ENCODE results near the gene UGP2. TPM values are rescaled to one million over a fixed set of nuclear protein-coding genes. Genes with fewer than 3 reads are reported as not detected.
"Not testable (repeated sequence)": the region's sequence is repeated elsewhere in the genome, so short reads cannot be mapped to it uniquely, and the experiment has no call there.

Gene UGP2
- total RNA-seq = 90.8 and 91.2 TPM in 2 replicates

DNA sequence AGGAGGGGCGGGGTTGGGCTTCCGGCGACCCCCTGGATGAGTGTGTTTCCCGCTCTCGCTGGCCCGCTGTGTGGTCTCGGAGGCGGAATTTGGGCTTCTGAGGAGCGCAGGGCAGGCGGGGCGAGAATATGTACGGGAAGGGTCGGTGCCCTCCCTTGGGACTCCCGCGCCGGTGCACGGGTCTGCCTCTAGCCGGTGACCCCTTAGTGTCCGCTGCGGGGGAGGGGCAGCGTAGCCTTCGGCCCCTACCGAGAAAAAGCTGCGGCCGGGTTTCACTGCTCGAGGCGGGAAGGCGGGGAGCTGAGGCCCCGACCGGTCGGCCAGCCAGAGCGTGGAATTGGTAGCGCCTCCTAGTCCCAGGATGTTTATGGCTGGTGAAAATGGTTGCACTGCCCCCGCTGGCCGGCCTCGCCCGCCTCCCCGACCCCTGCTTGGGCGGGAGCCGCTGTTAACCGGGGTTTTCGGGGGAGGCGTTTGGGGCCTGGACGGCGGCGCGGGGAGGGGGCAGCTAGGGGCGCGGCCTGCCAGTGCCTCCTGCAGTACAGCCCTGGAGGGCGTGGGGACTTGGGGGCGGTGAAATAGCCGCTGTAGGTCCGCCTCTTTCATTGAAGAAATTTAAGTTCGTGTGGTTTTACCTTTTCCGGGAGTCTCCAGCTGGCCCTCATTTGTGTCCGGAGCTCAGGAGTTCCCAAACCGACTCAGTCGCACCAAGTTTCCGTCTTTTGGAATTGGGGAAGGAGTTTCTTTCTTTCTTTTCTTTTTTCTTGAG is at the start of gene UGP2:
Gene UGP2 (plus strand): TSS at position 643 of the 769 bp plus-strand sequence. CDS start 290 bp downstream, outside the sequence.
- peaks cover 48% of the 10 kb centered on the region for H3K4me1 Mint-ChIP-seq (ENCODE audit: low read depth)
- intact Hi-C loops (cut with micrococcal nuclease) = loop anchor here (1.0 to 5.0 kb wide), 7 partner anchors 15 to 1134 kb away; partner anchors contain the start of genes EHBP1, MDH1, PELI1 and WDPCP
- H3K9me3 Mint-ChIP-seq = no peaks in the 10 kb centered on the region
- peaks cover 34% of the 10 kb centered on the region for H3K36me3 Mint-ChIP-seq (ENCODE audit: low read depth)
- H3K27me3 Mint-ChIP-seq (ENCODE audit: low read depth) = peaks cover 2% of the 10 kb centered on the region
- H3K4me3 Mint-ChIP-seq (ENCODE audit: low read depth) = peak within 1 kb of the TSS; percentile 92
- peak within 1 kb of the TSS; percentile 95 for H3K27ac Mint-ChIP-seq
- DNase-seq (ENCODE audit: low spot score) = peak; percentile 88

- H3K36me3 Mint-ChIP-seq (ENCODE audit: low read depth) = no peaks in the 10 kb centered on the region
- peaks cover 5% of the 10 kb centered on the region for H3K4me1 Mint-ChIP-seq (ENCODE audit: low read depth)
- intact Hi-C loops (cut with micrococcal nuclease) = no loop called here
- peaks cover 4% of the 10 kb centered on the region for H3K27me3 Mint-ChIP-seq (ENCODE audit: low read depth)
- H3K27ac Mint-ChIP-seq = no peak overlapping the region
- no peaks in the 10 kb centered on the region for H3K9me3 Mint-ChIP-seq
- no peak overlapping the region for H3K4me3 Mint-ChIP-seq (ENCODE audit: low read depth)
- no peak for DNase-seq (ENCODE audit: low spot score)
These were observed 49.2 kb upstream of the UGP2 start for GRCh38 chr2:63792530-63792929.

DNA sequence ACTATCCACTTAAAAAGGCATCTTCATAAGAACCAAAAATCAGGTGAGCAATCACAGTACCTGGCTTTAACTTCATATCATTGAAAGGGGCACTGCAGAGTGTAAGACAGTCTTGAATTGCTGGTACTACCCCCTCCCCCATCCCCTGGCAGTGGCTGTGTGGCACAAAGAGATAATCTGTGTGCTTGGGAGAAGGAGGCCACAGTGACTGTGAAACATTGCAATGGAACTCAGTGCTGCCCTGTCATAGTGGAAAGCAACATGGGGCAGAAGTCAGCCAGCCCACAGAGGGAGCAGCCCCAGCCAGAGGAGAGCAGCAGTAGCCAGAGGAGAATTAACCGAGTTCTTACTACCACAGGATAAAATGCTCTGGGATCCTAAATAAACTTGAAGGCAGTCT is 45.3 kb upstream of the UGP2 start:
- Mint-ChIP-seq H3K4me1 (ENCODE audit: low read depth) (no peaks in the 10 kb centered on the region), H3K27me3 (ENCODE audit: low read depth) (peaks cover 3% of the 10 kb centered on the region), H3K36me3 (ENCODE audit: low read depth) (no peaks in the 10 kb centered on the region), H3K9me3 (no peaks in the 10 kb centered on the region), H3K4me3 (ENCODE audit: low read depth) (no peak overlapping the region), H3K27ac (no peak overlapping the region)
- no peak for DNase-seq (ENCODE audit: low spot score)
- intact Hi-C loops (cut with micrococcal nuclease) = no loop called here

DNA sequence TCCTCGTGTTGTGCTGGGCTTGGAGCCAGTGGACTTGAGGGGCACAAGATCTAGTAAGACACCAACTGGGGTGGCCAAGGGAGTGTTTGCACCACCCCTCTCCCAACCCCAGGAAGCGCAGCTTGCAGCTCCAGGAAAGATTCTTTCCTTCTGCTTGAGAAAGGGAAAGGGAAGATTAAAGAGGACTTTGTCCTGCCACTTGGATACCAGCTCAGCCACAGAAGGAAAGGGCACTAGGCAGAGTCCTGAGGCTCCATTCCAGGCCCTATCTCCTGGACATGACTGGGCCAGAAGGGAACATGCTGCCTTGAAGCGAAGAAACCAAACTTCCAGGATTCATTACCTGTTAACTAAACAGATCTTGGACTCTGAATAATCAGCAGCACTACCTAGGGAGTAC is 44.9 kb upstream of the UGP2 start:
- intact Hi-C loops (cut with micrococcal nuclease) = no loop called here
- DNase-seq (ENCODE audit: low spot score) = no peak
- Mint-ChIP-seq H3K4me3 (ENCODE audit: low read depth) (no peak overlapping the region), H3K27ac (no peak overlapping the region), H3K36me3 (ENCODE audit: low read depth) (no peaks in the 10 kb centered on the region), H3K4me1 (ENCODE audit: low read depth) (no peaks in the 10 kb centered on the region), H3K9me3 (no peaks in the 10 kb centered on the region), H3K27me3 (ENCODE audit: low read depth) (peaks cover 3% of the 10 kb centered on the region)

DNA sequence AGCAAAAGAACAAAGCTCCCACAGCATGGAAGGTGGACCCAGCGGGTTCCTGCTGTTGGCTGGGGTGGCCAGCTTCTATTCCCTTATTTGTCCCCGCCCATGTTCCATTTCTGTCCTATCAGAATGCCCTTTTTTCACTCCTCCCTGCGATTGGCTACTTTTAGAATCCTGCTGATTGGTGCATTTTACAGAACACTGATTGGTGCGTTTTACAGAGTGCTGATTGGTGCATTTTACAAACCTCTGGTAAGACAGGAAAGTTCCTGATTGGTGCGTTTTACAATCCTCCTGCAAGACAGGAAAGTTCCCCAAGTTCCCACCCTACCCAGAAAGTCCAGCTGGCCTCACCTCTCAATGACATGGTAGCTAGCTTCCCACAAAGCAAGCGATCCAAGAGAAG is 40.2 kb upstream of the UGP2 start:
- Mint-ChIP-seq H3K27me3 (ENCODE audit: low read depth) (peaks cover 3% of the 10 kb centered on the region), H3K36me3 (ENCODE audit: low read depth) (no peaks in the 10 kb centered on the region), H3K4me3 (ENCODE audit: low read depth) (no peak overlapping the region), H3K4me1 (ENCODE audit: low read depth) (no peaks in the 10 kb centered on the region), H3K27ac (no peak overlapping the region), H3K9me3 (peaks cover 4% of the 10 kb centered on the region)
- no peak for DNase-seq (ENCODE audit: low spot score)
- intact Hi-C loops (cut with micrococcal nuclease) = no loop called here

- peaks cover 4% of the 10 kb centered on the region for H3K9me3 Mint-ChIP-seq
These were observed 36.3 kb upstream of the UGP2 start for GRCh38 chr2:63805412-63805811.

DNA sequence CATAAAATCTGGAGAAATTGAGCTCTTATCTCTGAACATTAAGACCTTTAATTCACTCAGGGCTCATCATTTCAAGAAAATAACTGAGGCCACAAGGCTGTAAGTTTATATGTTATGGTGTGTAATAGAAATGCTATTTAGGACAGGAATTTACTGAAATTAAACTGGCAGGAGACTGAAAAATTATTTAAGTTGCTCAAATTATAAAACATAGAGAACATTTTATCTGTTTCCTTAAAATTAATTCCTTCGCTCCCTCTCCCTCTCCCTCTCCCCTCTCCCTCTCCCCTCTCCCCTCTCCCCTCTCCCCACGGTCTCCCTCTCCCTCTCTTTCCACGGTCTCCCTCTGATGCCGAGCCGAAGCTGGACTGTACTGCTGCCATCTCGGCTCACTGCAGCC is 33.7 kb upstream of the UGP2 start:
- H3K9me3 Mint-ChIP-seq; H3K4me1 Mint-ChIP-seq (ENCODE audit: low read depth); intact Hi-C loops (cut with micrococcal nuclease); H3K27ac Mint-ChIP-seq; H3K4me3 Mint-ChIP-seq (ENCODE audit: low read depth); H3K36me3 Mint-ChIP-seq (ENCODE audit: low read depth); DNase-seq (ENCODE audit: low spot score); H3K27me3 Mint-ChIP-seq (ENCODE audit: low read depth): not testable (repeated sequence)

More at GRCh38 chr2:63805412-63805811, 36.3 kb upstream of the UGP2 start:
- Mint-ChIP-seq H3K4me3 (ENCODE audit: low read depth) (no peak overlapping the region), H3K36me3 (ENCODE audit: low read depth) (no peaks in the 10 kb centered on the region), H3K27ac (no peak overlapping the region), H3K4me1 (ENCODE audit: low read depth) (no peaks in the 10 kb centered on the region), H3K27me3 (ENCODE audit: low read depth) (peaks cover 2% of the 10 kb centered on the region)
- intact Hi-C loops (cut with micrococcal nuclease) = no loop called here
- no peak for DNase-seq (ENCODE audit: low spot score)

DNA sequence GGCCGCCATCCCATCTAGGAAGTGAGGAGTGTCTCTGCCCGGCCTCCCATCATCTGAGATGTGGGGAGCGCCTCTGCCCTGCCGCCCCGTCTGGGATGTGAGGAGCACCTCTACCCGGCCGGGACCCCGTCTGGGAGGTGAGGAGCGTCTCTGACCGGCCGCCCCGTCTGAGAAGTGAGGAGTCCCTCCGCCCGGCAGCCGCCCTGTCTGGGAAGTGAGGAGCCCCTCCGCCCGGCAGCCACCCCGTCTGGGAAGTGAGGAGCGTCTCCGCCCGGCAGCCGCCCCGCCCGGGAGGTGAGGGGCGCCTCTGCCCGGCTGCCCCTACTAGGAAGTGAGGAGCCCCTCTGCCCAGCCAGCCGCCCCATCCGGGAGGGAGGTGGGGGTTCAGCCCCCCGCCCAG is 32.8 kb upstream of the UGP2 start:
- H3K27ac Mint-ChIP-seq; H3K9me3 Mint-ChIP-seq; H3K4me3 Mint-ChIP-seq (ENCODE audit: low read depth); H3K36me3 Mint-ChIP-seq (ENCODE audit: low read depth); H3K4me1 Mint-ChIP-seq (ENCODE audit: low read depth); intact Hi-C loops (cut with micrococcal nuclease); H3K27me3 Mint-ChIP-seq (ENCODE audit: low read depth); DNase-seq (ENCODE audit: low spot score): not testable (repeated sequence)

GRCh38 chr2:63811063-63811462 is 30.6 kb upstream of the UGP2 start:
- Mint-ChIP-seq H3K36me3 (ENCODE audit: low read depth) (no peaks in the 10 kb centered on the region), H3K27me3 (ENCODE audit: low read depth) (peaks cover 7% of the 10 kb centered on the region), H3K9me3 (peaks cover 1% of the 10 kb centered on the region), H3K4me1 (ENCODE audit: low read depth) (no peaks in the 10 kb centered on the region), H3K4me3 (ENCODE audit: low read depth) (no peak overlapping the region), H3K27ac (no peak overlapping the region)
- DNase-seq (ENCODE audit: low spot score) = no peak
- intact Hi-C loops (cut with micrococcal nuclease) = no loop called here

- H3K27ac Mint-ChIP-seq; H3K4me3 Mint-ChIP-seq (ENCODE audit: low read depth); H3K4me1 Mint-ChIP-seq (ENCODE audit: low read depth); intact Hi-C loops (cut with micrococcal nuclease); H3K36me3 Mint-ChIP-seq (ENCODE audit: low read depth); H3K27me3 Mint-ChIP-seq (ENCODE audit: low read depth); DNase-seq (ENCODE audit: low spot score); H3K9me3 Mint-ChIP-seq: not testable (repeated sequence)
These were observed 29.8 kb upstream of the UGP2 start for GRCh38 chr2:63811870-63812269.

DNA sequence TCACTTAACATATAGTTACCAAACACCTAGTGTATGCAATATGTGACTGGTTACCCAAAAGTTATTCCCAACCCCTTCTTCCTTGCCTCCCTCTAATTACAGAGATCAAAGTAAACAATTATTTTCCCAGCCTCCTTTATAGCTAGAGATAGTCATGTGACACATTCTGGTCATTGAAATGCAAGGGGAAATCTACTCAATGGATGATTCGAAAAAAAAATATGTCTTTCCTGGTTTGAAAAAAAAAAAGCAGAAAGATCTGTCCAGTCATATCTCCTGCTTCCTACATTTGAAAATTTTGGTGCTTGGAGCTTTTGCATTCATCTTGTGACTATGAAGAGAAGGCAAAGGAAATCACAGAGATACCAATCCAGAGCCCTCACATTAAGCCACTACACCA is 27.6 kb upstream of the UGP2 start:
- intact Hi-C loops (cut with micrococcal nuclease) = no loop called here
- Mint-ChIP-seq H3K4me3 (ENCODE audit: low read depth) (no peak overlapping the region), H3K36me3 (ENCODE audit: low read depth) (no peaks in the 10 kb centered on the region), H3K27me3 (ENCODE audit: low read depth) (peaks cover 5% of the 10 kb centered on the region), H3K27ac (no peak overlapping the region), H3K4me1 (ENCODE audit: low read depth) (no peaks in the 10 kb centered on the region), H3K9me3 (no peaks in the 10 kb centered on the region)
- DNase-seq (ENCODE audit: low spot score) = no peak

DNA sequence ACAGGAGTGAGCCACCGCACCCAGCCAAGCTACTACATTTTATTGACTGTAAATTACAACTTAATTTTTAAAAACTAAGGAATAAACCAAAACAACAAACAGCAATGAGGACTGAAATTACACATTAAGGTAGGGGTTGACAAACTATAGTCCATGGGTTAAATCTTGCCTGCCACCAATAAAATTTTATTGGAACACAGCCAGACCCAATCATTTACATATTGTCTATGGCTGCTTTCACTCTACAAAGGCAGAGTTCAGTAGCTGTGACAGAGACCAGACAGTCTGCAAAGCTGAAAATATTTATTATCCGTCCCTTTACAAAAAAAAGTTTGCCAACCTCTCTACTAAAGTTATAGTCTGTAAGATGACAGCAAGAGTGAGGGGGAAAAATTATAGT is 24.3 kb upstream of the UGP2 start:
- DNase-seq (ENCODE audit: low spot score) = no peak
- no peak overlapping the region for H3K27ac Mint-ChIP-seq
- H3K36me3 Mint-ChIP-seq (ENCODE audit: low read depth) = no peaks in the 10 kb centered on the region

DNA sequence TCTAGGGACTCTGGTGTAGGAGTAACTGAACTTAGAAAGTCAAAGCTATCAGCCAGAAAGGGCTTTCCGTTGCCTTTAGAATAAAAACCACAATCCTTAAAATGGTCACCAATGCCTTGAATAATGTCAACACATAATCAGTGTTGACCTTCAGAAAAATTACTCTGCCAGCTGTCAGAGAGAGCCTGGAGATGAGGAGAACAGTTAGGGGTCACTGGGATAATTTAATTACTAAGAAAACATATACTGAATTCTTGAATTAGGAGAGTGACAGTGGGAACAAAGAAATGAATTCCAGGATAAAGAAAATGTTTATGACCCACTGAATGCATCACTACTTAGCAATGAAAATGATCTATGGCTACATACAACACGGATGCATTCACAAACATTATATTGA is 23.4 kb upstream of the UGP2 start:
- no peaks in the 10 kb centered on the region for H3K9me3 Mint-ChIP-seq
- intact Hi-C loops (cut with micrococcal nuclease) = no loop called here
- H3K27me3 Mint-ChIP-seq (ENCODE audit: low read depth) = peaks cover 9% of the 10 kb centered on the region
- no peak overlapping the region for H3K27ac Mint-ChIP-seq
- H3K36me3 Mint-ChIP-seq (ENCODE audit: low read depth) = no peaks in the 10 kb centered on the region
- no peak for DNase-seq (ENCODE audit: low spot score)
- no peak overlapping the region for H3K4me3 Mint-ChIP-seq (ENCODE audit: low read depth)
- no peaks in the 10 kb centered on the region for H3K4me1 Mint-ChIP-seq (ENCODE audit: low read depth)

More for the DNA sequence above, 24.3 kb upstream of the UGP2 start:
- Mint-ChIP-seq H3K4me1 (ENCODE audit: low read depth) (no peaks in the 10 kb centered on the region), H3K27me3 (ENCODE audit: low read depth) (peaks cover 9% of the 10 kb centered on the region), H3K9me3 (no peaks in the 10 kb centered on the region), H3K4me3 (ENCODE audit: low read depth) (no peak overlapping the region)
- intact Hi-C loops (cut with micrococcal nuclease) = no loop called here
